Uterus (tissue), 2 donors: ENCODE results near the gene MACROH2A2.

ENCODE experiments used
- POLR2A ChIP-seq, 2 donors: fragments of 450-650 bp; IDR thresholded peaks; one replicate each; pipeline ENCODE4 v1.6.1; 2016; ENCODE audit warnings: antibody characterized with exemption in 2 of 2, mild to moderate bottlenecking in 1 of 2, moderate library complexity in 1 of 2
- TF ChIP-seq, protein P1 (sequence below), 4 experiments: fragments of 200-600 bp in 2 of 4; fragments of 450-650 bp in 2 of 4; sonication (generic) in 2 of 4; IDR thresholded peaks; one replicate each; pipeline ENCODE4 v1.5.1; 2016 to 2019; ENCODE audit warnings: antibody characterized with exemption in 4 of 4, mild to moderate bottlenecking in 2 of 4, moderate library complexity in 1 of 4

GRCh38 chr10:70055550-70055949 is 2.9 kb downstream of the MACROH2A2 start:
- TF ChIP-seq, protein P1, sequence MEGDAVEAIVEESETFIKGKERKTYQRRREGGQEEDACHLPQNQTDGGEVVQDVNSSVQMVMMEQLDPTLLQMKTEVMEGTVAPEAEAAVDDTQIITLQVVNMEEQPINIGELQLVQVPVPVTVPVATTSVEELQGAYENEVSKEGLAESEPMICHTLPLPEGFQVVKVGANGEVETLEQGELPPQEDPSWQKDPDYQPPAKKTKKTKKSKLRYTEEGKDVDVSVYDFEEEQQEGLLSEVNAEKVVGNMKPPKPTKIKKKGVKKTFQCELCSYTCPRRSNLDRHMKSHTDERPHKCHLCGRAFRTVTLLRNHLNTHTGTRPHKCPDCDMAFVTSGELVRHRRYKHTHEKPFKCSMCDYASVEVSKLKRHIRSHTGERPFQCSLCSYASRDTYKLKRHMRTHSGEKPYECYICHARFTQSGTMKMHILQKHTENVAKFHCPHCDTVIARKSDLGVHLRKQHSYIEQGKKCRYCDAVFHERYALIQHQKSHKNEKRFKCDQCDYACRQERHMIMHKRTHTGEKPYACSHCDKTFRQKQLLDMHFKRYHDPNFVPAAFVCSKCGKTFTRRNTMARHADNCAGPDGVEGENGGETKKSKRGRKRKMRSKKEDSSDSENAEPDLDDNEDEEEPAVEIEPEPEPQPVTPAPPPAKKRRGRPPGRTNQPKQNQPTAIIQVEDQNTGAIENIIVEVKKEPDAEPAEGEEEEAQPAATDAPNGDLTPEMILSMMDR (IDR thresholded peaks at IDR 0.05), result no peak
- no peak for TF ChIP-seq POLR2A (IDR thresholded peaks at IDR 0.05)
